GM23338 (cell line): ENCODE measurements around the gene MR1. TPM values are rescaled to one million over a fixed set of nuclear protein-coding genes. Genes with fewer than 3 reads are reported as not detected.

Experiments
- ATAC-seq: fragments of 200-7000 bp; cut with Tn5 transposase; 3 replicates; pipeline ENCODE4 v1.9.1; 2020
- DNase-seq: peaks from one replicate; pipeline ENCODE4 v3.0.0-alpha.2; 2015; ENCODE audit warnings: low spot score
- H2AFZ ChIP-seq: fragments of 200-600 bp; sonication (generic); 2 replicates; pipeline ENCODE4 v1.8.0; 2016; ENCODE audit warnings: antibody characterized with exemption, mild to moderate bottlenecking, moderate library complexity
- H3F3A ChIP-seq: fragments of 200-600 bp; sonication (generic); replicated peaks from 2 replicates; pipeline ENCODE4 v1.8.0; 2017; ENCODE audit warnings: antibody characterized with exemption, mixed run types, low read depth
- H3K27ac ChIP-seq: fragments of 200-600 bp; sonication (generic); 2 replicates; pipeline ENCODE4 v1.6.1; 2016; ENCODE audit warnings: low read depth
- H3K27me3 ChIP-seq: fragments of 200-600 bp; sonication (generic); 2 replicates; pipeline ENCODE4 v1.8.0; 2016; ENCODE audit warnings: mild to moderate bottlenecking, mixed run types, moderate library complexity; ENCODE audit not compliant: insufficient read depth
- H3K36me3 ChIP-seq: fragments of 200-600 bp; sonication (generic); 2 replicates; pipeline ENCODE4 v1.8.0; 2016; ENCODE audit warnings: mild to moderate bottlenecking; ENCODE audit not compliant: insufficient read depth
- H3K4me1 ChIP-seq: fragments of 200-600 bp; sonication (generic); 2 replicates; pipeline ENCODE4 v1.8.0; 2016; ENCODE audit warnings: mild to moderate bottlenecking, moderate library complexity; ENCODE audit not compliant: insufficient read depth
- H3K4me2 ChIP-seq: fragments of 200-600 bp; sonication (generic); 2 replicates; pipeline ENCODE4 v1.7.1; 2017; ENCODE audit warnings: mixed run types
- H3K4me3 ChIP-seq: fragments of 200-600 bp; sonication (generic); 2 replicates; pipeline ENCODE4 v1.6.1; 2016; ENCODE audit warnings: mixed run types
- H3K79me2 ChIP-seq: fragments of 200-600 bp; sonication (generic); replicated peaks from 2 replicates; pipeline ENCODE4 v1.8.0; 2017; ENCODE audit warnings: mild to moderate bottlenecking; ENCODE audit not compliant: insufficient read depth
- H3K9me2 ChIP-seq: fragments of 200-600 bp; sonication (generic); 2 replicates; pipeline ENCODE4 v1.8.0; 2017; ENCODE audit not compliant: insufficient read depth
- H4K20me1 ChIP-seq: fragments of 200-600 bp; sonication (generic); replicated peaks from 2 replicates; pipeline ENCODE4 v1.8.0; 2017; ENCODE audit warnings: mild to moderate bottlenecking; ENCODE audit not compliant: insufficient read depth
- H3K27ac Mint-ChIP-seq: 2 replicates; pipeline ENCODE4 v1.8.0; 2020; ENCODE audit warnings: inconsistent platforms, mild to moderate bottlenecking, moderate library complexity, mixed read lengths
- H3K27me3 Mint-ChIP-seq: 3 replicates; pipeline ENCODE4 v1.8.0; 2022; ENCODE audit warnings: low read depth, mild to moderate bottlenecking, moderate library complexity, mixed read lengths, inconsistent platforms; ENCODE audit not compliant: insufficient read depth, poor library complexity
- H3K36me3 Mint-ChIP-seq: 3 replicates; pipeline ENCODE4 v1.8.0; 2021; ENCODE audit warnings: low read depth, mild to moderate bottlenecking, inconsistent platforms, moderate library complexity, mixed read lengths
- H3K4me1 Mint-ChIP-seq: 3 replicates; pipeline ENCODE4 v1.8.0; 2020; ENCODE audit warnings: mild to moderate bottlenecking, inconsistent platforms, mixed read lengths
- H3K4me3 Mint-ChIP-seq: 3 replicates; pipeline ENCODE4 v1.8.0; 2021; ENCODE audit warnings: moderate library complexity, mild to moderate bottlenecking, inconsistent platforms, mixed read lengths
- H3K9me3 Mint-ChIP-seq: 3 replicates; pipeline ENCODE4 v1.8.0; 2020; ENCODE audit warnings: moderate library complexity, mild to moderate bottlenecking, inconsistent platforms, mixed read lengths
- CREB1 ChIP-seq: fragments of 250-450 bp; sonication (Bioruptor Pico); IDR thresholded peaks from 2 replicates; pipeline ENCODE4 v1.5.0; 2020; ENCODE audit warnings: low read depth, mild to moderate bottlenecking, moderate library complexity
- ETS1 ChIP-seq: IDR thresholded peaks from 2 replicates; pipeline ENCODE4 v1.6.1; 2016; ENCODE audit warnings: antibody characterized with exemption
- EZH2 ChIP-seq: fragments of 200-600 bp; sonication (generic); IDR thresholded peaks from one replicate; pipeline ENCODE4 v1.8.0; 2017; ENCODE audit warnings: antibody characterized with exemption, mild to moderate bottlenecking, low read depth; ENCODE audit not compliant: unreplicated experiment
- EZH2phosphoT487 ChIP-seq: fragments of 200-600 bp; sonication (generic); IDR thresholded peaks from one replicate; pipeline ENCODE4 v1.8.1; 2018; ENCODE audit warnings: antibody characterized with exemption; ENCODE audit not compliant: unreplicated experiment
- JUNB ChIP-seq: IDR thresholded peaks from one replicate; pipeline ENCODE4 v1.6.1; 2016; ENCODE audit warnings: antibody characterized with exemption; ENCODE audit not compliant: unreplicated experiment
- NANOG ChIP-seq: IDR thresholded peaks from 2 replicates; pipeline ENCODE4 v1.6.1; 2016; ENCODE audit warnings: antibody characterized with exemption, borderline replicate concordance
- REST ChIP-seq: IDR thresholded peaks from one replicate; pipeline ENCODE4 v1.6.1; 2018; ENCODE audit warnings: antibody characterized with exemption; ENCODE audit not compliant: unreplicated experiment
- STAT1 ChIP-seq: IDR thresholded peaks from one replicate; pipeline ENCODE4 v1.6.1; 2016; ENCODE audit warnings: antibody characterized with exemption; ENCODE audit not compliant: unreplicated experiment
- ZNF114 ChIP-seq: fragments of 250-450 bp; sonication (Bioruptor Pico); IDR thresholded peaks from 2 replicates; pipeline ENCODE4 v1.5.0; 2020; ENCODE audit warnings: mild to moderate bottlenecking, moderate library complexity
- ZNF331 ChIP-seq: fragments of 250-450 bp; sonication (Bioruptor Pico); IDR thresholded peaks from 2 replicates; pipeline ENCODE4 v1.5.0; 2020; ENCODE audit warnings: low read depth, mild to moderate bottlenecking, moderate library complexity
- ZNF462 ChIP-seq: fragments of 250-450 bp; sonication (Bioruptor Pico); IDR thresholded peaks from 2 replicates; pipeline ENCODE4 v1.5.0; 2020; ENCODE audit warnings: mild to moderate bottlenecking, moderate library complexity
- polyA plus RNA-seq: library from polyadenylated mRNA; unstranded; fragments of >200 nt; fragmentation: Nextera tagmentation; extraction: Ambion mirVana; gene quantifications from 2 replicates; pipeline ENCODE4 v1.2.1, GENCODE V29; 2016
- total RNA-seq: library from RNA; depleted of rRNA; stranded (reverse); fragments of >200 nt; shearing (Covaris generic); gene quantifications from 2 replicates; pipeline ENCODE4 v1.2.3, GENCODE V29; 2014

The MR1 gene
- total and polyA plus RNA-seq, 2 experiments from 2014 or later = 0.18 TPM; not detected in 1

GRCh38 chr1:181050922-181051321, 17.1 kb downstream of the MR1 start:
- H3K27ac ChIP-seq = no peak overlapping the region
- H4K20me1 ChIP-seq = no peaks in the 10 kb centered on the region
- ATAC-seq (no peak), DNase-seq (no peak)
- H3K4me1 ChIP-seq = no peaks in the 10 kb centered on the region
- Mint-ChIP-seq H3K27ac (no peak overlapping the region), H3K36me3 (no peaks in the 10 kb centered on the region; the same call in 2 of the 3 replicates), H3K9me3 (peaks cover 4% of the 10 kb centered on the region; the same call in 1 of the 3 replicates), H3K4me3 (no peak overlapping the region), H3K27me3 (peaks cover 10% of the 10 kb centered on the region), H3K4me1 (no peaks in the 10 kb centered on the region; the same call in 2 of the 3 replicates)
- no peaks in the 10 kb centered on the region for H3K36me3 ChIP-seq
- H2AFZ ChIP-seq = no peak overlapping the region
- no peaks in the 10 kb centered on the region for H3F3A ChIP-seq
- no peaks in the 10 kb centered on the region for H3K79me2 ChIP-seq
- H3K4me2 ChIP-seq = no peak overlapping the region
- TF ChIP-seq JUNB (no peak), ZNF114 (CRISPR knock-in tag) (no peak), EZH2 (no peak), ZNF331 (CRISPR knock-in tag) (no peak), STAT1 (no peak), EZH2phosphoT487 (no peak), ETS1 (no peak)
- no peaks in the 10 kb centered on the region; the same call in 1 of the 2 replicates for H3K9me2 ChIP-seq
- no peaks in the 10 kb centered on the region for H3K27me3 ChIP-seq
- H3K4me3 ChIP-seq = no peak overlapping the region

DNA sequence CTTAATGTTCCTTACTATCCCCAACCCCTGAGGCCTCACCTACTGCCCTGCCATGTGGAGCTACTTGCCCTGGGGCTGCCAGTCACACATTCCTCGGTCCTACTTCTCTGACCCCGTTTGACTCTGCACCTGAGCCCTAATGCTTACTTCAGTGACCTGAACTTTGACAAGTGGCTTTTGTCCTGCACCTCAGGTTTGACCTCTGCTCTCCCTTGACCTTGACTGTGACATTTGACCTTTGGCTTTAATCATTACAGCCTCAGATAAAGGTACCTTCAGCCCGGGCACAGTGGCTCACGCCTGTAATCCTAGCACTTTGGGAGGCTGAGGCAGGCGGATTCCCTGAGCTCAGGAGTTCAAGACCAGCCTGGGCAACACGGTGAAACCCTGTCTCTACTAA, 22.8 kb downstream of the MR1 start:
- no peak for ATAC-seq
- TF ChIP-seq ZNF331 (CRISPR knock-in tag) (no peak), NANOG (no peak), STAT1 (no peak), CREB1 (no peak), REST (no peak), ZNF462 (no peak), JUNB (no peak), EZH2 (no peak), EZH2phosphoT487 (no peak)

More for the DNA sequence above, 22.8 kb downstream of the MR1 start:
- Mint-ChIP-seq H3K4me1 (peaks cover 2% of the 10 kb centered on the region; the same call in 2 of the 3 replicates), H3K9me3 (no peaks in the 10 kb centered on the region), H3K36me3 (no peaks in the 10 kb centered on the region), H3K27ac (no peak overlapping the region), H3K4me3 (no peak overlapping the region), H3K27me3 (peaks cover 7% of the 10 kb centered on the region)
- no peak for DNase-seq
- no peak overlapping the region for H3K27ac ChIP-seq
- H3K9me2 ChIP-seq = 0 out of 2 replicates have a peak, but pooled peaks cover 12% of the 10 kb centered on the region
- H3K4me1 ChIP-seq = no peaks in the 10 kb centered on the region
- H4K20me1 ChIP-seq = no peaks in the 10 kb centered on the region
- H3K36me3 ChIP-seq = no peaks in the 10 kb centered on the region
- no peak overlapping the region for H2AFZ ChIP-seq
- H3K4me3 ChIP-seq = no peak overlapping the region
- no peak overlapping the region for H3K4me2 ChIP-seq
- H3K79me2 ChIP-seq = no peaks in the 10 kb centered on the region
- H3K27me3 ChIP-seq = no peaks in the 10 kb centered on the region
- no peaks in the 10 kb centered on the region for H3F3A ChIP-seq
